Loucy (cell line): ENCODE data around the gene GZMA.

Experiments
- CTCF ChIP-seq: fragments of 200-600 bp; sonication (generic); conservative IDR thresholded peaks from 2 replicates; pipeline ENCODE4 v1.5.1; 2014; ENCODE audit warnings: mild to moderate bottlenecking, antibody characterized with exemption, low read length
- EZH2phosphoT487 ChIP-seq: fragments of 200-600 bp; IDR thresholded peaks from 2 replicates; pipeline ENCODE4 v1.6.1; 2018; ENCODE audit warnings: antibody characterized with exemption, mild to moderate bottlenecking, moderate library complexity, borderline replicate concordance

GRCh38 chr5:55101556-55102276, 730 bp upstream of the GZMA start:
- TF ChIP-seq CTCF (no peak), EZH2phosphoT487 (no peak)
